Measurements from ENCODE around the gene ERFL. TPM values are rescaled to one million over a fixed set of nuclear protein-coding genes. Genes with fewer than 3 reads are reported as not detected.
A peak's percentile ranks its signal among the peaks of the same experiment; 100 is the strongest.

The ERFL gene
- total and polyA plus RNA-seq, 2 experiments from 2014 or later, result 0.69 TPM; not detected in 1

DNA sequence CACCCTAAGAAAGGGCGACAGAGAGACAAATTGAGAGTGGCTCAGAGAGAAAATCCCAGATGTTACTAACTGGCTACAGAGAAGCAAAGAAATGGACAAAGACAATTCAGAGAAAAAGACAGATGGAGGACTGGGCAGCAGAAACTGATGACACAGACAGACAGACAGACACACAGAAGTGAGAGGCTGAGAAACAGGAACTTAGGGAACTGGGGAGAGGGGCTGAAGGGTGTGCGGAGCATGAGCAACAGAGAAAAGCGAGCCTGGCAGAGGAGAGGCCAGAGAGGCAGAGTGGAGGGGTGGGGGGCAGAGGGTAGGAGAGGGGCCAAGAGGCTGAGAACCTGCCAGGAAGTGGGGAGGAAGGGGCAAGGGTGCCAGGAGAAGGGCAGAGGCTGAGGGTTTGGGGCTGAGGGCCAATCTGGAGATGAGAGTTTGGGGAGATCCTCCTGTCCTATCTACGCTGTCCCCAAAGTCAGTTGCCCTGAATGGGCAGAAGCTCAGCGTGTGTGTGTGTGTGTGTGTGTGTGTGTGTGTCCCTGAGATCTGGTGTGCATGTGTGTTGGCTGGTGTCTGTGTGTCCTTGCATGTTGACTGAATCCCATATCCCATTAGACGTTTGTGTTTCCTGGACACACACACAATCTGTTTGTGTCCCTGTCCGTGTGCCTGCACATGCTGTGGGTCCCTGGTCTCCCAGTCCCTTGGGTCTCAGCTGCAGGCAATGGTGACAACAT is 5.6 kb upstream of the ERFL start:
- Mint-ChIP-seq H3K4me3 (no peak overlapping the region; the same call in 2 of the 3 replicates), H3K9me3 (no peaks in the 10 kb centered on the region; the same call in 1 of the 3 replicates), H3K27ac (no peak overlapping the region), H3K27me3 (ENCODE audit: insufficient read depth, low read depth, poor library complexity) (peaks cover 73% of the 10 kb centered on the region), H3K36me3 (ENCODE audit: low read depth) (no peaks in the 10 kb centered on the region), H3K4me1 (peaks cover 46% of the 10 kb centered on the region)
- no peaks in the 10 kb centered on the region for H3K79me2 ChIP-seq (replicated peaks; ENCODE audit: insufficient read depth)
- peaks cover 94% of the 10 kb centered on the region for H3K27me3 ChIP-seq (ENCODE audit: insufficient read depth)
- H3K4me2 ChIP-seq, result no peak overlapping the region
- no peaks in the 10 kb centered on the region for H3K9me2 ChIP-seq (ENCODE audit: insufficient read depth)
- H3K4me1 ChIP-seq (ENCODE audit: insufficient read depth), result peaks cover 16% of the 10 kb centered on the region
- H2AFZ ChIP-seq, result no peak overlapping the region
- no peak for DNase-seq (ENCODE audit: low spot score)
- TF ChIP-seq EZH2 (IDR thresholded peaks at IDR 0.05; ENCODE audit: low read depth, unreplicated experiment), result peak; percentile 55
- TF ChIP-seq NANOG (IDR thresholded peaks at IDR 0.05; ENCODE audit: borderline replicate concordance), result no peak
- no peak for TF ChIP-seq STAT1 (IDR thresholded peaks at IDR 0.05; ENCODE audit: unreplicated experiment)
- no peaks in the 10 kb centered on the region for H3K36me3 ChIP-seq (ENCODE audit: insufficient read depth)
- peaks cover 21% of the 10 kb centered on the region for H4K20me1 ChIP-seq (replicated peaks; ENCODE audit: insufficient read depth)
- ATAC-seq, result no peak
- no peak overlapping the region for H3K27ac ChIP-seq (ENCODE audit: low read depth)
- peaks cover 25% of the 10 kb centered on the region for H3F3A ChIP-seq (replicated peaks; ENCODE audit: low read depth)
- H3K4me3 ChIP-seq, result no peak overlapping the region

DNA sequence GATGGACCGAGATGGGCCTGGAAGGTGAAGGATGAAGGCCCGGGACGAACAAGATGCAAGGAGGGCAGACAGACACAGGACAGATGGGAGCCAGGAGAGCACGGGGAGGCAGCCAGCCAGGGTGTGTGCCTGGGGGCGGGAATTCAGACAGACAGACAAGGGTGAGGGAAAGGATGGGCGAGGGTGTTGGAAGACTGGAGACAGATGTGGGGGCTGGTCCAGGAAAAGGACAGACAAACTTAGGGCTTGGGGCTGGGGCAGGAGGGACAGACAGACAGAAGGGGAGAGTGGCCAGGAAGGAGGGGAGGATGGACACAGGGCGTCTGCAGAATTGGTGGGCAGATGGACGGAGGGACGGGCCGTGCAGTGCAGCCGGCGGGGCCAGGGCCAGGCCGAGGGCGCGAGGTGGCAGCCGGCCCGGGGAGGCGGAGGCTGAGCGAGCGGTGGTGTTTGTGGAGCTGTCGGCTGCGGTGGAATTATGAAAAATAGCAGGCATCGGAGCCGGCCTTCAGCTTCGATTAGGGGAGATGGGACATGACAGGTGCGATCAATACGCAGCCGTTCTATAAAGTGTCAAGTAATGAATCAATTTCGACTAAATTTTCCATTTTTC is 4.6 kb upstream of the ERFL start:
- Histone ChIP-seq H3K27me3 (ENCODE audit: insufficient read depth) (peaks cover 100% of the 10 kb centered on the region), H2AFZ (no peak overlapping the region), H3F3A (replicated peaks; ENCODE audit: low read depth) (peaks cover 25% of the 10 kb centered on the region), H3K79me2 (replicated peaks; ENCODE audit: insufficient read depth) (no peaks in the 10 kb centered on the region), H3K9me2 (ENCODE audit: insufficient read depth) (no peaks in the 10 kb centered on the region), H3K27ac (ENCODE audit: low read depth) (no peak overlapping the region), H4K20me1 (replicated peaks; ENCODE audit: insufficient read depth) (peaks cover 21% of the 10 kb centered on the region), H3K4me1 (ENCODE audit: insufficient read depth) (peaks cover 18% of the 10 kb centered on the region), H3K4me3 (no peak overlapping the region), H3K36me3 (ENCODE audit: insufficient read depth) (no peaks in the 10 kb centered on the region), H3K4me2 (no peak overlapping the region)
- Mint-ChIP-seq H3K36me3 (ENCODE audit: low read depth) (no peaks in the 10 kb centered on the region), H3K27me3 (ENCODE audit: insufficient read depth, low read depth, poor library complexity) (peaks cover 79% of the 10 kb centered on the region), H3K4me3 (no peak overlapping the region; the same call in 2 of the 3 replicates), H3K4me1 (peaks cover 46% of the 10 kb centered on the region), H3K27ac (no peak overlapping the region), H3K9me3 (no peaks in the 10 kb centered on the region; the same call in 1 of the 3 replicates)
- TF ChIP-seq, protein P1, sequence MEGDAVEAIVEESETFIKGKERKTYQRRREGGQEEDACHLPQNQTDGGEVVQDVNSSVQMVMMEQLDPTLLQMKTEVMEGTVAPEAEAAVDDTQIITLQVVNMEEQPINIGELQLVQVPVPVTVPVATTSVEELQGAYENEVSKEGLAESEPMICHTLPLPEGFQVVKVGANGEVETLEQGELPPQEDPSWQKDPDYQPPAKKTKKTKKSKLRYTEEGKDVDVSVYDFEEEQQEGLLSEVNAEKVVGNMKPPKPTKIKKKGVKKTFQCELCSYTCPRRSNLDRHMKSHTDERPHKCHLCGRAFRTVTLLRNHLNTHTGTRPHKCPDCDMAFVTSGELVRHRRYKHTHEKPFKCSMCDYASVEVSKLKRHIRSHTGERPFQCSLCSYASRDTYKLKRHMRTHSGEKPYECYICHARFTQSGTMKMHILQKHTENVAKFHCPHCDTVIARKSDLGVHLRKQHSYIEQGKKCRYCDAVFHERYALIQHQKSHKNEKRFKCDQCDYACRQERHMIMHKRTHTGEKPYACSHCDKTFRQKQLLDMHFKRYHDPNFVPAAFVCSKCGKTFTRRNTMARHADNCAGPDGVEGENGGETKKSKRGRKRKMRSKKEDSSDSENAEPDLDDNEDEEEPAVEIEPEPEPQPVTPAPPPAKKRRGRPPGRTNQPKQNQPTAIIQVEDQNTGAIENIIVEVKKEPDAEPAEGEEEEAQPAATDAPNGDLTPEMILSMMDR (conservative IDR thresholded peaks at IDR 0.05; ENCODE audit: low read depth in 2 of 2), result no peak
- TF ChIP-seq CREB1 (CRISPR knock-in tag; IDR thresholded peaks at IDR 0.05; ENCODE audit: low read depth) (no peak), ZNF462 (CRISPR knock-in tag; IDR thresholded peaks at IDR 0.05) (no peak), NANOG (IDR thresholded peaks at IDR 0.05; ENCODE audit: borderline replicate concordance) (no peak), EZH2 (IDR thresholded peaks at IDR 0.05; ENCODE audit: low read depth, unreplicated experiment) (peak; percentile 27), ETS1 (IDR thresholded peaks at IDR 0.05) (no peak)
- DNase-seq (ENCODE audit: low spot score) (no peak), ATAC-seq (no peak)

Measured in GM23338 (cell line).